ENCODE measurements around the gene ETS1.
A peak's percentile ranks its signal among the peaks of the same experiment; 100 is the strongest.

The ETS1 gene

GRCh38 chr11:128595221-128595620, 7.9 kb upstream of the ETS1 start:
- H3K9me3 Mint-ChIP-seq: peaks cover 3% of the 10 kb centered on the region
- ATAC-seq (ENCODE audit: low read depth) (no peak), DNase-seq (ENCODE audit: low spot score in 2 of 2) (no peak)
- H3K4me1 Mint-ChIP-seq: peaks cover 26% of the 10 kb centered on the region
- H3K27me3 Mint-ChIP-seq: no peaks in the 10 kb centered on the region
- no peaks in the 10 kb centered on the region for H3K36me3 Mint-ChIP-seq
- H3K27ac Mint-ChIP-seq: no peak overlapping the region
- H3K4me3 Mint-ChIP-seq: no peak overlapping the region

- DNase-seq (ENCODE audit: low spot score in 2 of 2) (no peak), ATAC-seq (ENCODE audit: low read depth) (no peak)
- H3K4me1 Mint-ChIP-seq: peaks cover 19% of the 10 kb centered on the region
- H3K9me3 Mint-ChIP-seq: peaks cover 3% of the 10 kb centered on the region
- H3K27ac Mint-ChIP-seq: peak overlapping the region; percentile 14
- H3K4me3 Mint-ChIP-seq: no peak overlapping the region
- no peaks in the 10 kb centered on the region for H3K27me3 Mint-ChIP-seq
- no peaks in the 10 kb centered on the region for H3K36me3 Mint-ChIP-seq
These were observed 6.9 kb upstream of the ETS1 start for GRCh38 chr11:128594226-128594625.

- H3K4me3 Mint-ChIP-seq: no peak overlapping the region
- no peaks in the 10 kb centered on the region for H3K36me3 Mint-ChIP-seq
- peaks cover 3% of the 10 kb centered on the region for H3K9me3 Mint-ChIP-seq
- no peak for ATAC-seq (ENCODE audit: low read depth)
- no peak overlapping the region for H3K27ac Mint-ChIP-seq
- peaks cover 11% of the 10 kb centered on the region for H3K4me1 Mint-ChIP-seq
- H3K27me3 Mint-ChIP-seq: no peaks in the 10 kb centered on the region
- no peak for DNase-seq (ENCODE audit: low spot score in 2 of 2)
These were observed 5.9 kb upstream of the ETS1 start for GRCh38 chr11:128593281-128593680.

- Mint-ChIP-seq H3K27me3 (no peaks in the 10 kb centered on the region), H3K27ac (no peak overlapping the region), H3K36me3 (no peaks in the 10 kb centered on the region), H3K4me3 (no peak overlapping the region), H3K9me3 (peaks cover 3% of the 10 kb centered on the region), H3K4me1 (peaks cover 11% of the 10 kb centered on the region)
- no peak for DNase-seq (ENCODE audit: low spot score in 2 of 2)
- no peak for ATAC-seq (ENCODE audit: low read depth)
These were observed 5.1 kb upstream of the ETS1 start for GRCh38 chr11:128592454-128592853.

- Mint-ChIP-seq H3K9me3 (peaks cover 3% of the 10 kb centered on the region), H3K36me3 (no peaks in the 10 kb centered on the region), H3K27ac (no peak overlapping the region), H3K27me3 (no peaks in the 10 kb centered on the region), H3K4me3 (no peak overlapping the region), H3K4me1 (peaks cover 9% of the 10 kb centered on the region)
- ATAC-seq (ENCODE audit: low read depth): no peak
- no peak for DNase-seq (ENCODE audit: low spot score in 2 of 2)
These were observed 3.2 kb upstream of the ETS1 start for GRCh38 chr11:128590587-128590986.

- no peak overlapping the region for H3K4me3 Mint-ChIP-seq
- ATAC-seq (ENCODE audit: low read depth) (no peak), DNase-seq (ENCODE audit: low spot score in 2 of 2) (no peak)
- H3K4me1 Mint-ChIP-seq: peaks cover 9% of the 10 kb centered on the region
- H3K36me3 Mint-ChIP-seq: no peaks in the 10 kb centered on the region
- no peaks in the 10 kb centered on the region for H3K27me3 Mint-ChIP-seq
- peaks cover 3% of the 10 kb centered on the region for H3K9me3 Mint-ChIP-seq
- no peak overlapping the region for H3K27ac Mint-ChIP-seq
These were observed 2.6 kb upstream of the ETS1 start for GRCh38 chr11:128589998-128590397.

- Mint-ChIP-seq H3K27ac (no peak overlapping the region), H3K27me3 (no peaks in the 10 kb centered on the region), H3K36me3 (no peaks in the 10 kb centered on the region), H3K9me3 (no peaks in the 10 kb centered on the region), H3K4me3 (no peak overlapping the region), H3K4me1 (peaks cover 8% of the 10 kb centered on the region)
- ATAC-seq (ENCODE audit: low read depth) (no peak), DNase-seq (ENCODE audit: low spot score in 2 of 2) (no peak)
These were observed 735 bp upstream of the ETS1 start for GRCh38 chr11:128588093-128588492.

GRCh38 chr11:128586689-128587088, 669 bp downstream of the ETS1 start:
- Mint-ChIP-seq H3K9me3 (no peaks in the 10 kb centered on the region), H3K27me3 (no peaks in the 10 kb centered on the region), H3K4me1 (peaks cover 11% of the 10 kb centered on the region), H3K36me3 (no peaks in the 10 kb centered on the region), H3K27ac (no peak overlapping the region), H3K4me3 (no peak overlapping the region)
- ATAC-seq (ENCODE audit: low read depth): no peak
- DNase-seq (ENCODE audit: low spot score in 2 of 2): no peak

- ATAC-seq (ENCODE audit: low read depth): no peak
- H3K9me3 Mint-ChIP-seq: no peaks in the 10 kb centered on the region
- no peak overlapping the region for H3K27ac Mint-ChIP-seq
- H3K36me3 Mint-ChIP-seq: no peaks in the 10 kb centered on the region
- no peak overlapping the region for H3K4me3 Mint-ChIP-seq
- no peak for DNase-seq (ENCODE audit: low spot score in 2 of 2)
- H3K27me3 Mint-ChIP-seq: no peaks in the 10 kb centered on the region
- peaks cover 12% of the 10 kb centered on the region for H3K4me1 Mint-ChIP-seq
These were observed 1.7 kb downstream of the ETS1 start for GRCh38 chr11:128585498-128586238.

GRCh38 chr11:128584253-128584652, 3.1 kb downstream of the ETS1 start:
- H3K27me3 Mint-ChIP-seq: no peaks in the 10 kb centered on the region
- no peak overlapping the region for H3K27ac Mint-ChIP-seq
- no peak for ATAC-seq (ENCODE audit: low read depth)
- H3K4me1 Mint-ChIP-seq: peaks cover 24% of the 10 kb centered on the region
- no peaks in the 10 kb centered on the region for H3K36me3 Mint-ChIP-seq
- DNase-seq (ENCODE audit: low spot score in 2 of 2): no peak
- H3K4me3 Mint-ChIP-seq: no peak overlapping the region
- H3K9me3 Mint-ChIP-seq: no peaks in the 10 kb centered on the region

GRCh38 chr11:128582496-128583366, 4.6 kb downstream of the ETS1 start:
- ATAC-seq (ENCODE audit: low read depth) (no peak), DNase-seq (ENCODE audit: low spot score in 2 of 2) (no peak)
- peaks cover 24% of the 10 kb centered on the region for H3K4me1 Mint-ChIP-seq
- H3K4me3 Mint-ChIP-seq: no peak overlapping the region
- no peaks in the 10 kb centered on the region for H3K9me3 Mint-ChIP-seq
- H3K36me3 Mint-ChIP-seq: no peaks in the 10 kb centered on the region
- H3K27me3 Mint-ChIP-seq: no peaks in the 10 kb centered on the region
- no peak overlapping the region for H3K27ac Mint-ChIP-seq

GRCh38 chr11:128581561-128582272, 5.6 kb downstream of the ETS1 start:
- Mint-ChIP-seq H3K27me3 (no peaks in the 10 kb centered on the region), H3K27ac (no peak overlapping the region), H3K9me3 (no peaks in the 10 kb centered on the region), H3K36me3 (no peaks in the 10 kb centered on the region), H3K4me1 (peaks cover 24% of the 10 kb centered on the region), H3K4me3 (no peak overlapping the region)
- DNase-seq (ENCODE audit: low spot score in 2 of 2): no peak
- no peak for ATAC-seq (ENCODE audit: low read depth)

GRCh38 chr11:128580612-128581011, 6.7 kb downstream of the ETS1 start:
- no peaks in the 10 kb centered on the region for H3K36me3 Mint-ChIP-seq
- no peak for ATAC-seq (ENCODE audit: low read depth)
- H3K27ac Mint-ChIP-seq: no peak overlapping the region
- no peaks in the 10 kb centered on the region for H3K9me3 Mint-ChIP-seq
- DNase-seq (ENCODE audit: low spot score in 2 of 2): no peak
- no peak overlapping the region for H3K4me3 Mint-ChIP-seq
- peaks cover 20% of the 10 kb centered on the region for H3K4me1 Mint-ChIP-seq
- no peaks in the 10 kb centered on the region for H3K27me3 Mint-ChIP-seq
